Sciatic nerve (tissue), 2 donors: ENCODE data around the gene EBP. TPM values are rescaled to one million over a fixed set of nuclear protein-coding genes. Genes with fewer than 3 reads are reported as not detected.

Source experiments
- ATAC-seq: fragments of 200-7000 bp; cut with Tn5 transposase; one replicate; pipeline ENCODE4 v1.9.1; 2020; ENCODE audit warnings: mild to moderate bottlenecking, moderate library complexity
- DNase-seq: peaks from one replicate; pipeline ENCODE4 v3.0.0-alpha.2; 2020; ENCODE audit warnings: low spot score
- intact Hi-C: fragments of 100-400 bp; cut with DNase I; formaldehyde crosslinking; loops from one replicate; pipeline ENCODE4 v1.14.2; 2022
- total RNA-seq: library from RNA; stranded (reverse); fragmentation: NEBNext Ultra II Directional; extraction: Animal tissue kit (Norgen Biotek cat#: 25700); gene quantifications from one replicate; pipeline ENCODE4 v1.2.1, GENCODE V29; 2021
- donor health status: DM: no; HTN: no; CAD: no.
- donor health status: DM: no; HTN: no; CAD: no.

The EBP gene
- total RNA-seq, 1 donor from 2014 or later: 16.9 TPM

DNA sequence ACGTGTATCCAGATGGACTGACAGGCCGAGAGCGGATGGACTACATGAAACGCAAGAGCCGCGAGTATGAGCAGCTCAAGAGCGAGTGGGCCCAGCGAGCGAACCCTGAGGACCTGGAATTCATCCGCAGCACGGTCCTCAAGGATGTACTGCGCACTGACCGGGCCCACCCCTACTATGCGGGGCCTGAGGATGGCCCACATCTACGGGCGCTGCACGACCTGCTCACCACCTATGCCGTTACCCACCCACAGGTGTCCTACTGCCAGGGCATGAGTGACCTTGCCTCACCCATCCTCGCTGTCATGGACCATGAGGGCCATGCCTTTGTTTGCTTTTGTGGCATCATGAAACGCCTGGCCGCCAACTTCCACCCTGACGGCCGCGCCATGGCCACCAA, 38.0 kb downstream of the EBP start:
- ATAC-seq (no peak), DNase-seq (no peak)
- intact Hi-C loops: no loop called here

DNA sequence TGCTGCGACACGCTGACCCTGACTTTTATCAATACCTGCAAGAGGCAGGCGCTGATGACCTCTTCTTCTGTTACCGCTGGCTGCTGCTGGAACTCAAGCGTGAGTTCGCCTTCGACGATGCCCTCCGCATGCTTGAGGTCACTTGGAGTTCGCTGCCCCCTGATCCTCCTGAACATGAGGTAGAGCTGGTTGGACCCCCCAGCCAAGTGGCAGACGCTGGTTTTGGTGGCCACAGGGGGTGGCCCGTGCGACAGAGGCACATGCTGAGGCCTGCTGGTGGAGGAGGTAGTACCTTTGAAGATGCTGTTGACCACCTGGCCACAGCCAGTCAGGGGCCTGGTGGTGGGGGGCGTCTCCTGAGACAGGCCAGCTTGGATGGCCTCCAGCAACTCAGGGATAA, 38.4 kb downstream of the EBP start:
- ATAC-seq (no peak), DNase-seq (no peak)
- intact Hi-C loops: no loop called here

DNA sequence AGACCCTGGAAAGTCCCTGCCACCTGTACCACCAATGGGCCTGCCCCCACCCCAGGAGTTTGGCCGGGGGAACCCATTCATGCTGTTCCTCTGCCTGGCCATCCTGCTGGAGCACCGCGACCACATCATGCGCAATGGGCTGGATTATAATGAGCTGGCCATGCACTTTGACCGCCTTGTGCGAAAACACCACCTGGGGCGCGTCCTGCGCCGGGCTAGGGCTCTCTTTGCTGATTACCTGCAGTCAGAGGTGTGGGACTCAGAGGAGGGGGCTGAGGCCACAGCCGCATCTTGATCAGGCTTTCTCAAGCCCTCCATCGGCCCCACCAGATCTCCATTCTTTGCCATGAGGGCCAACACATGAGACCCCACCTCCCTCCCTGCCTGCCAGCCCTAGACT, 39.1 kb downstream of the EBP start:
- ATAC-seq (no peak), DNase-seq (no peak)
- intact Hi-C loops: no loop called here

DNA sequence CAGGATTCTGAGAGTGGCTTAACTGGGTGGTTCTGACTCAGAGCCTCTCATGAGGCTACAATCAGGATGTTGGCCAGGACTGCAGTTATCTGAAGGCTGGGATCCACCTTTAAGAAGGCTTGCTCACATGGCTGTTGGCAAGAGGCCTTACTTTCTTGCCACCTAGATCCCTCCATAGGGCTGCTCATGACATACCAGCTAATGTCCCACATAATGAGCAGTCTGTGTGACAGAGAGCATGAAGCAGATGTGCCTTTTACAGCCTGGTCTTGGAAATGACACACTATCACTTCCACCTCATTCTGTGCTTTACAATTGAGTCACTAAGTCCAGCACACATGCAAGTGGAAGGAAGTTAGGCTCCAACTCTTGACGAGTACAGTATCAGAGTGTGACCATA, 48.4 kb downstream of the EBP start:
- no peak for DNase-seq
- ATAC-seq: no peak
- intact Hi-C loops: no loop called here

DNA sequence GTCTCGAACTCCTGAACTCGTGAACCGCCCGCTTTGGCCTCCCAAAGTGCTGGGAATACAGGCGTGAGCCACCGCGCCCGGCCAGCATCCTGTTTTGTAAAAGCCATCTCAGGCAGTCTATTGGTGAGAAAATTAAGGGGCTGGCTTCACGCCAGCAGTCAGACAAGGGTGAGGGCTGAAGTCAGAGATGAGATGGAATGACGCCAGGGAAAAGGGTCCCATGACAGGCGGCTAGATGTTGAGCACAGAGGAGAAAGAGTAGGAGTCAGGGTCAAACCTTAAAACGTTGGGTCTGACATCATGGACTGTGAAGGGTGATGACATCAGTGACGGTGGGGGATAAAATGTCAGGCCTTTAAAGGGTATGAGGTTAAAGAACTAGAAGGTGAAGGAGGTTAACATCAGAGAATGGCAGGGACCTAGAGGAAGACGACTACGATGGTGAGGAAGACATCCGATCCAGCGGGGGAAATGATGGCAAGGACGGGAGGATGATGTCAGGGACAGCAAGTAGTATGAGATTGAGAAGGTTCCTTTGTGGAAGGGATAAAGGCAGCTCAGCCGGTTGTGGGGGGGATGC, 52.2 kb downstream of the EBP start:
- intact Hi-C loops: no loop called here
- DNase-seq: peak; percentile 75
- ATAC-seq: peak; percentile 31

DNA sequence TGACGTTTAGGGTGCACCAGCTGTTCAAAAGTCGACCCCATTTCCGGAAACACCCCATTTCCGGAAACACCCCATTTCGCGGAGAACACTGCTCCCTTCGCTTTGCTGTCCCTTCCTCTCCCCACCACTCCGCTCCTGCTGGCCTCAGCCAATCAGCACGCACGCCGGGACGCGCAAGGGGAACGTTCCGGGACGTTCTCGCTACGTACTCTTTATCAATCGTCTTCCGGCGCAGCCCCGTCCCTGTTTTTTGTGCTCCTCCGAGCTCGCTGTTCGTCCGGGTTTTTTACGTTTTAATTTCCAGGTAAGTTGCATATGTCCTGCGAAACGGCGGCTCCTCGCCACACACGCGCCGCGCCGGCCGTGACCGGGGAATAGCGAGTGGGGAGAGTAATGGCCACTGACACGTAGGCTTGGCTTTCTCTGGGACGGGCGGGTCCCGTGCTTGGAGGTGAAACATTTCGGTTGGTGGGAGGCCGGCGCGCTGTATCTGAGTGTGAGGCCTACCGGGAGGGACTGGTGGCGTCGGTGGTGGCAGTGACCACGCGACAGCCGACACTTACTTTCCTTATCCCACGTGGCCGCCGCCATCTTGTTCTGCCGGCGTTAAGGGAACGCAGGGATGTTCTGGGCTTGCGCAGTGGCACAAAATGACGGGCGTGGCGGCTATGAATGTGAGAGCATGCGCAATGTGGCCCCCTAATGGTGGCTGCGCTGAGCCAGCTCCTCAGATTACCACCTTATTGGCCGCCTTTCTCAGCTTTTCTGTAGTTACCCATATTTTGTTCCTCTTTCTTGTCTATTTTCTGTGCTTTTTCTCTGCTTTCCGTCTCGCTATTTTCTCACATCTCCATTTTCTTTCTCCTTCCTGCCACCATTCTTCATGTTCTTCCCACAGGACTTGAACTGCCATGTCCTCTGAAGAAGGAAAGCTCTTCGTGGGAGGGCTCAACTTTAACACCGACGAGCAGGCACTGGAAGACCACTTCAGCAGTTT, 53.0 kb downstream of the EBP start, which contains the start of gene RBM3:
RBM3 (plus strand) TSS at position 215 of the 997 bp plus-strand sequence; CDS start at position 912, 697 bp downstream.
- intact Hi-C loops: no loop called here
- peak; percentile 95 for DNase-seq
- peak; percentile 99 for ATAC-seq

DNA sequence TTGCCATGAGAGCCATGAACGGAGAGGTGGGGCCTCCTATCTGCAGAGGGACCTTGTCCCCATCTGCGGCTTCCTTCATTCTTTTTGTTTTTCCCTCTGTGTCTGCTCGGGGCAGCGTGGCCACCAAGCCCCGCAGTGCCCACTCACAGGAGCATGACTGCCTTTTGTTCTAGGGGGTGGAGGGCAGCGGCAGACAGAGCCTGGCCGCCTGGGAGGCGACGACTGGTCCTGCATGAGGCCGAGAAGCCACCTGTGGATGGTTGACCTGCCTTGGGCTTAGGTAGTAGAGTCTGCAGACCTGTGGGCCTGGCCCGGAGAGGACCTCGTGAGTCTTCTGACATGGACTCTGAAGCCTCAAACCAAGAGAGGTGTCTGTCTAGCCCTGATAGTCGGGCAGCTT, 54.0 kb downstream of the EBP start:
- intact Hi-C loops: no loop called here
- no peak for DNase-seq
- ATAC-seq: no peak

DNA sequence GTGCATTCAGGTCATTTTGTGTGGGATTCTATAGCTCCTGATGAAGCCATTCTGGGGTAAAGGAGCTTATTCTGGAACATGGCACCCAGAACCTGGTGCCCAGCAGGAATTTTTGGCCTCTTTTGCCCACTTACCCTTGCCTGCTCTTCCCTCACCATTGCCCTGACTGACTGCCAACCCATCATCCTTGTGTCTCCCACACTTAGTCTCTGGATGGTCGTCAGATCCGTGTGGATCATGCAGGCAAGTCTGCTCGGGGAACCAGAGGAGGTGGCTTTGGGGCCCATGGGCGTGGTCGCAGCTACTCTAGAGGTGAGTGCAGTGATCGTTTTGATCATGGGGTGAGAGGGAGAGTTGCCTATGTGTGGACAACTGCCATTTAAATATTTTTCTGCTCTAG, 54.5 kb downstream of the EBP start:
- ATAC-seq (no peak), DNase-seq (no peak)
- intact Hi-C loops: no loop called here

Other genes with a start within 250 kb of the EBP start
- not detected for gene SSX3, start 165.1 kb upstream of the EBP start, total RNA-seq
- not detected for gene SSX4, start 138.3 kb upstream of the EBP start, total RNA-seq
- gene SSX4B, start 109.8 kb upstream of the EBP start, total RNA-seq: not detected
- 9.7 TPM for gene SLC38A5, start 51.5 kb upstream of the EBP start, total RNA-seq
- 30.6 TPM for gene FTSJ1, start 45.6 kb upstream of the EBP start, total RNA-seq
- 7.4 TPM for gene PORCN, start 12.8 kb upstream of the EBP start, total RNA-seq
- 15.3 TPM for gene TBC1D25, start 17.9 kb downstream of the EBP start, total RNA-seq
- 150 TPM for gene RBM3, start 52.7 kb downstream of the EBP start, total RNA-seq
- 124 TPM for gene WDR13, start 75.7 kb downstream of the EBP start, total RNA-seq
- gene WAS, start 162.0 kb downstream of the EBP start, total RNA-seq: 14.4 TPM
- 5.3 TPM for gene SUV39H1, start 174.9 kb downstream of the EBP start, total RNA-seq
- not detected for gene GLOD5, start 239.9 kb downstream of the EBP start, total RNA-seq